ENCODE measurements around the gene DNAJC15. TPM values are rescaled to one million over a fixed set of nuclear protein-coding genes. Genes with fewer than 3 reads are reported as not detected.
"Not testable (repeated sequence)": the region's sequence is repeated elsewhere in the genome, so short reads cannot be mapped to it uniquely, and the experiment has no call there.

DNAJC15 gene
- polyA plus RNA-seq, 1 donor from 2014 or later = 36.7 TPM

DNA sequence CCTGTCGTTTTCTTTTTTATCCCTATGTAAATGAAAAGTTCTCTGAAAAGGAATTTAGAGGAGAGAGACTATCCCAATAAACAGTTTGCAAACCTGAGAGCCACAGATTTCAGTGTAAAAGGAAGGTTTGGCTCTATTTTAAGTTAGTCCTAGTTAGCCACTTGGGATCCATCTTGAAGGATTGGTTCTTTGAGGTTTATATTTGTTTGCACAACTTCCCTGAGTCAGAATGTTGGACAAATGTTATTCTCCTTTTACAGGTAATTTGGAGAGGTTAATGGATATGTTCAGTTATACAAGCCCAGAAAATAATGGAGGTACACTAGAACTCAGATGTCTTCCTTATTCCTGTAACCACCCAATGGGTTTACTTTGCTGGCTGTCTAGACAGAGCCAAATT, 2.6 kb upstream of the DNAJC15 start:
- H3K27me3 Mint-ChIP-seq = no peaks in the 10 kb centered on the region
- no peak overlapping the region for H3K27ac Mint-ChIP-seq
- H3K36me3 Mint-ChIP-seq = no peaks in the 10 kb centered on the region
- no peaks in the 10 kb centered on the region for H3K9me3 Mint-ChIP-seq
- peaks cover 10 to 20% (median 14%) of the 10 kb centered on the region in 3 donors for H3K4me1 Mint-ChIP-seq
- H3K4me3 Mint-ChIP-seq = no peak overlapping the region

- Mint-ChIP-seq H3K4me1 (peaks cover 13 to 26% (median 17%) of the 10 kb centered on the region in 3 donors), H3K27ac (peak overlapping the region in 2 of 3 donors; percentile 59 to 94), H3K4me3 (peak overlapping the region in 1 of 4 donors; percentile 97), H3K36me3 (no peaks in the 10 kb centered on the region), H3K27me3 (no peaks in the 10 kb centered on the region), H3K9me3 (no peaks in the 10 kb centered on the region)
Observed at GRCh38 chr13:43021926-43022670, 1.3 kb upstream of the DNAJC15 start.

DNA sequence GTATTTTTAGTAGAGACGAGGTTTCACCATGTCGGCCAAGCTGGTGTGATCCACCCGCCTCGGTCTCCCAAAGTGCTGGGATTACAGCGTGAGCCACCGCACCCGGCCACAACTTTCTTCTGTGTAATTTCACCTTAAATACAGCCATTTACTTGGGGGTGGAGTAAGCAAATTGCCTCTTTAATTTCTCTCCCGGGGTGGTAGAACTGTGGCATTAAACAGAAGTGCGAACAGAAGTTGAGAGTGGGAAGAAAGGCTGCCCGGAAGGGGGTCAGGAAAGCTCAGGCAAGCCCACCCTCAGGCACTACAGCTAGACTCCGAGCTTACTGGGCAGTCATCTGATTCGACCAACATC, 475 bp upstream of the DNAJC15 start:
- peak overlapping the region; percentile 95 to 100 (median 98) for H3K4me3 Mint-ChIP-seq
- H3K27ac Mint-ChIP-seq = peak overlapping the region; percentile 94 to 100 (median 98)
- no peaks in the 10 kb centered on the region for H3K36me3 Mint-ChIP-seq
- H3K4me1 Mint-ChIP-seq = peaks cover 16 to 28% (median 17%) of the 10 kb centered on the region in 3 donors
- no peaks in the 10 kb centered on the region for H3K27me3 Mint-ChIP-seq
- no peaks in the 10 kb centered on the region for H3K9me3 Mint-ChIP-seq

GRCh38 chr13:43026262-43026661, 2.9 kb downstream of the DNAJC15 start:
- H3K4me3 Mint-ChIP-seq = peak overlapping the region in 2 of 4 donors; percentile 4 to 75
- peaks cover 5% of the 10 kb centered on the region for H3K36me3 Mint-ChIP-seq
- no peaks in the 10 kb centered on the region for H3K9me3 Mint-ChIP-seq
- H3K27me3 Mint-ChIP-seq = no peaks in the 10 kb centered on the region
- H3K4me1 Mint-ChIP-seq = peaks cover 28 to 51% (median 38%) of the 10 kb centered on the region in 3 donors
- no peak overlapping the region for H3K27ac Mint-ChIP-seq

DNA sequence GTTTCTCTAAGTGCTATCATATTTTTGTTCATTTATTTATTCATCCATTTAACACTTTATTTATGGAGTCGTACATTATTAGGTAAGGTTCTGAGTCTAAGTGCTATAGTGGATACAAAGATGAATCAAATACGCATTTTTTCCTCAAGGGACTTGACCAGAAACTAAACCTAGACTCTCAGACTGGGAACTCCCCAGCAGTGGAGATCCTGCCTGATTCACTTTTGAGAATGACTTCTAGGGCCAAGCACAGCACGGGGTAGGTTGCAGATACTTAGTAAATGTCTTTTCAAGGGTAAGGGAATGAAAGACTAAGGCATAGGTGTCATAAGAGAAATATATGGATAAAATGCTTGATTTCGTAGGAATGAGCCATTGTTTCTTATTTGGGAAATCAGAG, 7.2 kb downstream of the DNAJC15 start:
- Mint-ChIP-seq H3K4me1 (peaks cover 14 to 40% (median 39%) of the 10 kb centered on the region in 3 donors), H3K27me3 (no peaks in the 10 kb centered on the region), H3K9me3 (no peaks in the 10 kb centered on the region), H3K36me3 (peaks cover 9% of the 10 kb centered on the region), H3K4me3 (peak overlapping the region in 1 of 4 donors; percentile 10), H3K27ac (peak overlapping the region in 1 of 3 donors; percentile 28)

DNA sequence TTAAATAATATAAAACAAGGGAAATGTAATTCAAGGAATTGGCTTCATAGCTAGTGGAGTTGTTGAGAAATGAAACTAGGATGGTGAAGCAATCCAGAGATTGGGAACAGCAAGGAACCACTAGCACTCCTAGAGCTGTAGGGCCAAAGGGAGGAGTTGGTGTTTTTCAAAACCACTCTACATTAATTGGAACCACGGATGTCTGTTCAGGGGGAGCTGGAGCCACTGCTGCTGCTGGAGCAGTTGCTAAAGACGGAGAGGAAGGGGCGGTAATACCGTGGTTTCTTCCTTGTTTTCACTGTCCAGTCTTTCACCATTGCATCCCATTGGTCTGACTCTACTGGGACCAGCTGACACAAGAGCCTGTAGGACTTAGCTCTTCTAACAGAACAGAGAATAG, 8.5 kb downstream of the DNAJC15 start:
- no peaks in the 10 kb centered on the region for H3K27me3 Mint-ChIP-seq
- no peaks in the 10 kb centered on the region for H3K9me3 Mint-ChIP-seq
- peaks cover 11 to 38% (median 34%) of the 10 kb centered on the region in 3 donors for H3K4me1 Mint-ChIP-seq
- no peak overlapping the region for H3K4me3 Mint-ChIP-seq
- peaks cover 9% of the 10 kb centered on the region for H3K36me3 Mint-ChIP-seq
- no peak overlapping the region for H3K27ac Mint-ChIP-seq

GRCh38 chr13:43033038-43033437, 9.7 kb downstream of the DNAJC15 start:
- Mint-ChIP-seq H3K36me3 (peaks cover 9% of the 10 kb centered on the region), H3K9me3 (no peaks in the 10 kb centered on the region), H3K27ac (no peak overlapping the region), H3K27me3 (no peaks in the 10 kb centered on the region), H3K4me1 (peaks cover 11 to 37% (median 36%) of the 10 kb centered on the region in 3 donors), H3K4me3 (no peak overlapping the region)

GRCh38 chr13:43036351-43037250, 13.2 kb downstream of the DNAJC15 start:
- Mint-ChIP-seq H3K27ac (no peak overlapping the region), H3K4me1 (peaks cover 14 to 41% (median 39%) of the 10 kb centered on the region in 3 donors)

DNA sequence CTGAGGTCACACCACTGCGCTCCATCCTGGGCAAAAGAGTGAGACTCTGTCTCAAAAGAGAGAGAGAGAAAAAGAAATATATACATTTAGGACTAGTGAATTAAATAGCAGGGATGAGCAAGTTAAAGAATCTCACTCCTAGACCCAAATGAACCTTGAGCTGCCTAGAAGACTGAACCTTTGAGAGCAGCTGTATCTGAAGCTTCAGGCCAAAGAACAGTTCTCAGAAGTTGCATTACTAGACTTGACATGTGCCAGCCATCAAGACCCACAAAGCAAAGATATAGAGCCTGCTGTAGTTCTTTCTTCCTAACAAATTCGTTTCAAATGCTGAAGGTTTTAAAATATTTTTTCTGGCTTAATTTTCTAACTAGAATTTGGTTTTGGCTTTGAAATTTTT, 16.6 kb downstream of the DNAJC15 start:
- no peaks in the 10 kb centered on the region for H3K36me3 Mint-ChIP-seq
- peak overlapping the region; percentile 22 to 62 (median 60) for H3K27ac Mint-ChIP-seq
- H3K9me3 Mint-ChIP-seq = no peaks in the 10 kb centered on the region
- H3K4me3 Mint-ChIP-seq = peak overlapping the region in 2 of 4 donors; percentile 69 to 72
- no peaks in the 10 kb centered on the region for H3K27me3 Mint-ChIP-seq
- H3K4me1 Mint-ChIP-seq = peaks cover 39 to 64% (median 61%) of the 10 kb centered on the region in 3 donors

More at GRCh38 chr13:43036351-43037250, 13.2 kb downstream of the DNAJC15 start:
- peaks cover 5% of the 10 kb centered on the region for H3K36me3 Mint-ChIP-seq
- H3K27me3 Mint-ChIP-seq = no peaks in the 10 kb centered on the region
- no peak overlapping the region for H3K4me3 Mint-ChIP-seq
- no peaks in the 10 kb centered on the region for H3K9me3 Mint-ChIP-seq

- peak overlapping the region in 3 of 4 donors; percentile 50 to 72 (median 69) for H3K4me3 Mint-ChIP-seq
- not testable (repeated sequence) for H3K27me3 Mint-ChIP-seq, H3K9me3 Mint-ChIP-seq, H3K36me3 Mint-ChIP-seq
- H3K27ac Mint-ChIP-seq = peak overlapping the region; percentile 22 to 62 (median 60)
- H3K4me1 Mint-ChIP-seq = peaks cover 47 to 68% (median 66%) of the 10 kb centered on the region in 3 donors
Observed at GRCh38 chr13:43040581-43041368, 17.4 kb downstream of the DNAJC15 start.

DNA sequence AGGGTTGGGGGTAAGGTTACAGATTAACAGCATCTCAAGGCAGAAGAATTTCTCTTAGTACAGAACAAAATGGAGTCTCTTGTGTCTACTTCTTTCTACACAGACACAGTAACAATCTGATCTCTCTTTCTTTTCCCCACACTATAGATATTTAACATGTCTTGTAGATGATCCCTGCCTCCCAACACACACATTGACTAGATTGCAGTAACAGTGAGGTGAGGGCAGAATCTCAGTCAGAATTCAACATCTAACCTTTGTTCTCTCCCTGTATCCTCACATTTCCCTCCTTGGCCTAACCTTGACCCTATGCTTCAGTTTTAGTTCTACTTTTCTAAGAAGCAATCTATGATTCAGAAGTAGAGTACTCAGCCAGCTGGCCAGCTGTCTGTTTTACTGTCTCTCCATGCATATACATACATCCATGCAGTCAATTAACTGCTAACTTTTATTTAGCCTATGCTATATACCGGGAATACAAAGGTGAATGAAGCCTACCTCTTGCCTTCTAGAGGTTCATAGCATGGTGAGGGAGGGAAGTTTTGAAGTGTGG, 18.1 kb downstream of the DNAJC15 start:
- peak overlapping the region in 3 of 4 donors; percentile 50 to 69 (median 63) for H3K4me3 Mint-ChIP-seq
- peak overlapping the region; percentile 11 to 61 (median 11) for H3K27ac Mint-ChIP-seq
- H3K4me1 Mint-ChIP-seq = peaks cover 49 to 74% (median 72%) of the 10 kb centered on the region in 3 donors
- H3K9me3 Mint-ChIP-seq = no peaks in the 10 kb centered on the region
- no peaks in the 10 kb centered on the region for H3K27me3 Mint-ChIP-seq
- H3K36me3 Mint-ChIP-seq = no peaks in the 10 kb centered on the region

DNA sequence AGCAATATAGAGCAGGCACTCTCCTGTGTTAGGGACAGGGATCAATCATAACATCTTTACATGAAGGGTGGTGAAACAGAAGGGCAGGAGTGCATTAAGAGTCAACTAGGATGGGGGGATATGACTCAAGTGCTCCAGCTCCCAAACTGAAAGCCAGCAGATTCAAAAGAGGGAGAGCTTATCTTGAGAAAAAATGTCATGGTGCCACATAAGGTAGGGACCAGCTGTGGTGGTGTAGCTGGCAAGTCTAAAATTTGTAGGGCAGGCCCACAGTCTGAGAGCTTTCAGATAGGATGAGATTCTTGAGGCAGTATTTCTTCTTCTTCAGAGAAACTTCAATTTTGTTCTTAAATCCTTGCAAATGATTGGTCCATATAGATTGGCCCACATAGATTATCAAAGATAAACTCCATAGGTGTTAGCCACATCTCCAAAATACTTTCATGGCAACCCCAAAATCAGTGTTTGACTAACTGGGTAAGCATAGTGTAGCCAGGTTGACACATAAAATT, 19.1 kb downstream of the DNAJC15 start:
- Mint-ChIP-seq H3K4me3 (peak overlapping the region in 3 of 4 donors; percentile 10 to 45 (median 15)), H3K27me3 (no peaks in the 10 kb centered on the region)

GRCh38 chr13:43044720-43045301, 21.4 kb downstream of the DNAJC15 start:
- H3K27me3 Mint-ChIP-seq = no peaks in the 10 kb centered on the region

More for the DNA sequence above, 19.1 kb downstream of the DNAJC15 start:
- H3K36me3 Mint-ChIP-seq = peaks cover 3% of the 10 kb centered on the region
- peak overlapping the region; percentile 45 to 99 (median 61) for H3K27ac Mint-ChIP-seq
- H3K9me3 Mint-ChIP-seq = no peaks in the 10 kb centered on the region
- H3K4me1 Mint-ChIP-seq = peaks cover 52 to 77% (median 75%) of the 10 kb centered on the region in 3 donors

More at GRCh38 chr13:43044720-43045301, 21.4 kb downstream of the DNAJC15 start:
- H3K27ac Mint-ChIP-seq = peak overlapping the region; percentile 98 to 99 (median 99)
- no peaks in the 10 kb centered on the region for H3K9me3 Mint-ChIP-seq
- H3K4me1 Mint-ChIP-seq = peaks cover 62 to 80% (median 77%) of the 10 kb centered on the region in 3 donors
- peak overlapping the region; percentile 72 to 92 (median 83) for H3K4me3 Mint-ChIP-seq
- H3K36me3 Mint-ChIP-seq = peaks cover 3% of the 10 kb centered on the region
